NCI-H82 (cell line): ENCODE results near the gene CLEC4C.
A peak's percentile ranks its signal among the peaks of the same experiment; 100 is the strongest.
"Not testable (repeated sequence)": the region's sequence is repeated elsewhere in the genome, so short reads cannot be mapped to it uniquely, and the experiment has no call there.

Experiments
- DNase-seq: peaks from one replicate; lab custom pipeline; 2025; lab: John Stamatoyannopoulos, UW

CLEC4C gene, protein sequence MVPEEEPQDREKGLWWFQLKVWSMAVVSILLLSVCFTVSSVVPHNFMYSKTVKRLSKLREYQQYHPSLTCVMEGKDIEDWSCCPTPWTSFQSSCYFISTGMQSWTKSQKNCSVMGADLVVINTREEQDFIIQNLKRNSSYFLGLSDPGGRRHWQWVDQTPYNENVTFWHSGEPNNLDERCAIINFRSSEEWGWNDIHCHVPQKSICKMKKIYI

DNA sequence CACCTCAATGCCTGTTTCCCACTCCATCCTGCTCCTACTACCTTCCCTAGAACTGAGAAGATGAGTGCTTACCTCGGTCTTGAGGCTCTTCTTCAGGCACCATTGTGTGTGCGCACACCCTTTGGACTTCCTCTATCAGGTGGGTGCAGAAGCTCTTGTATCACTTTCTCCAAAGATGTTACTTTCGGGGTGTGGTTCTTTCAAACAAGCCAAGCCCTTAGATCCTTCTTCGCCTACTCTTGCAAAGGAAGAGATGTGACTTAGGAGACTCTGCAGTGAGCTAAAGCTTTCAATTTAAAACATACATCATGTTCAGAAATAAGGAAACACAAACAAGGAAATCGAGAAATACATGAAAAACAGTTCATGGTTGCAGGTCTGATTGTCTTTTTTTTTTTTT, at the start of gene CLEC4C:
CLEC4C (minus strand) TSS at position 130 of the 400 bp plus-strand sequence; CDS start at position 103, 27 bp downstream.
- DNase-seq, result no peak

DNA sequence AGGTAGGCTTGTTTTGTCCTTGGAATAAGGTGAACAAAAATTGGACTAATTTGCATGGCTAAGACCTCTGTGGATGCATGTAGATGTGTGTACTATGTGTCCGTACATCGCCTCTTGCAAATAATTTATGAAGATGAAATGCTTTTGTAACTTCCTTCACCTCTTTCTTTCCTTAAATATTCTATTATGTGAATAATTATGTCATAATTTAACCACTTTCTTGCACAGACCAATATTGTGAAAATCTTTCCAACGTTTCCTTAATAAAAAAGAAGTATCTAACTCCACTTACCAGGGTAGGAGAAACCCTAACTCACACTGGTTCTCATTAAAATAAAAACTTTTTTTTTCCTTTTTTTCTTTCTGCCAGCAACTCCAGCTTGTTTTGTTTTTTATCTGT, 46.0 kb upstream of the CLEC4C start:
- no peak for DNase-seq

DNA sequence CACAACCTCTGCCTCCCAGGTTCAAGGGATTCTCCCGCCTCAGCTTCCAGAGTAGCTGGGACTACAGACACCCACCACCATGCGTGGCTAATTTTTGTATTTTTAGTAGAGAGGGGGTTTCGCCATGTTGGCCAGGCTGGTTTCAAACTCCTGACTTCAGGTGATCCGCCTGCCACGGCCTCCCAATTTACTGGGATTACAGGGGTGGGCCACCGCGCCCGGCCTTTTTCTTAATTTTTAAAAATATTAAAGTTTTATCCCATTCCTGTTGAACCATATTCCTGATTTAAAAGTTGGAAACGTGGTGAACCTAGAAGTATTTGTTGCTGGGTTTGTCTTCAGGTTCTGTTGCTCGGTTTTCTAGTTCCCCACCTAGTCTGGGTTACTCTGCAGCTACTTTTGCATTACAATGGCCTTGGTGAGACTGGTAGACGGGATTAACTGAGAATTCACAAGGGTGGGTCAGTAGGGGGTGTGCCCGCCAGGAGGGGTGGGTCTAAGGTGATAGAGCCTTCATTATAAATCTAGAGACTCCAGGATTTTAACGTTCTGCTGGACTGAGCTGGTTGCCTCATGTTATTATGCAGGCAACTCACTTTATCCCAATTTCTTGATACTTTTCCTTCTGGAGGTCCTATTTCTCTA, 41.8 kb upstream of the CLEC4C start, which contains the start of gene NANOG:
NANOG (plus strand) TSS at position 519 of the 645 bp plus-strand sequence. CDS start 213 bp downstream, outside the sequence.
- not testable (repeated sequence) for DNase-seq

DNA sequence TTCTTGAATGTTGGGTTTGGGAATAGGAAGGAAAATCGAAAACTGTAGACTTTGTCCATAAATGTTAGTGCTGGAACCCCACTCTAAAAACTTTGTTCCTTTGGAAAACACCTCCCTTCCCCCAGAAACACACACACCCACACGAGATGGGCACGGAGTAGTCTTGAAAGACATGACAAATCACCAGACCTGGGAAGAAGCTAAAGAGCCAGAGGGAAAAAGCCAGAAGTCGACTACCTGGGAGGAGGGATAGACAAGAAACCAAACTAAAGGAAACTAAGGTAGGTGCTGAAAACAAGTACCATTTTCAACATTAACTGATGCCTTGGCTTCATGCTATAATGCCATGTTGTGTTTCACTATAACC, 41.1 kb upstream of the CLEC4C start:
- DNase-seq, result no peak

DNA sequence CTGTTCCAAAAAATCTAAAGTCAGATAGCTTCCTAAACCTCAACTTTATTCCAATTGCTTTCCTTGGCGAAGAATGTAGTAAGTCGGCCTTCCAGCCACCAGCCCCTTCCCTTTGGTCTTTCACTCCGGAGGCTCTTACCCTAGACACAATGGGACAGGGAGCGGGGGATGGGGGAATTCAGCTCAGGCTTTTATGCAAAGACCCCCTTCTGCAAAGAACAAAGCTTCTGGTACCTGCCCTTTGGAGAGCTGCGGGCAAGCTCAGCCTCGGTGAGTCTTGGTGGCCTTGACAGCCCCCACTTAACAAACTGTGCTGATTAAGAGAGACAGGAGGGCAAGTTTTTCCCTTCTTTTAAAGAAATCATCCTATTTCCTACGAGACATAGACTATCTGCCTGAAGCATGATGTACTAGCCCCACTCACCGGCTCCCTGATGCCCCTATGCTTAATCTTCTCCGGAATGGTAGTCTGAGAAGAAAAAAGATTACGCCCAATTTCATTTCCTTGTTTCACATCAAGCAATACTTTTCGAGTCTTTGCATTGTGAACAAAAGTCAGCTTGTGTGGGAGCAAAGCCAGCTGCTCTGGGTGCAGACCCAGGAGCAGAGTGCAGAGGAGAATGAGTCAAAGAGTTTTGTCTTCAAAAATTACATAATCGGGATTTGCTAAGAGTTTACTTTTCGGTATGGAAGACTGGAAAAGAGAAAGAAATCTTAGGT, 40.6 kb upstream of the CLEC4C start:
- DNase-seq, result no peak

DNA sequence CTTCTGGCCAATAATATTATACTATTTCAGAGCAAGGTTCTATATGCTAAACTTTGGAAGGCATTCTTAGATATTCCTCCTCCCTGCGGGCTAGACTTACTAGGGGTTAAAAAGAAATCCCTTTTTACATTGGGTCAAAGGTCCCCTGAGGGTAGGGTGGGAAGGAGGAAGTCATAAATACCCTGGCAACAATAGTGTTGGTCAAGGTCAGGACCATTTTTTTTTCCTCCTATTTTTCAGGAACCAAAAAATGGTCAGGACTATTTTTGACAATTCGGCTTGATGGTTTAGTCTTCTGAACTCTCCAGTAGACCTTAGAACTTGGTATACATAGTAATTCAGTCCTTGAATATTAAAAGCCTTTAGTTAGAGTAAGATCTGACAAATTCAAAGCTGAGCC, 37.5 kb upstream of the CLEC4C start:
- no peak for DNase-seq

DNA sequence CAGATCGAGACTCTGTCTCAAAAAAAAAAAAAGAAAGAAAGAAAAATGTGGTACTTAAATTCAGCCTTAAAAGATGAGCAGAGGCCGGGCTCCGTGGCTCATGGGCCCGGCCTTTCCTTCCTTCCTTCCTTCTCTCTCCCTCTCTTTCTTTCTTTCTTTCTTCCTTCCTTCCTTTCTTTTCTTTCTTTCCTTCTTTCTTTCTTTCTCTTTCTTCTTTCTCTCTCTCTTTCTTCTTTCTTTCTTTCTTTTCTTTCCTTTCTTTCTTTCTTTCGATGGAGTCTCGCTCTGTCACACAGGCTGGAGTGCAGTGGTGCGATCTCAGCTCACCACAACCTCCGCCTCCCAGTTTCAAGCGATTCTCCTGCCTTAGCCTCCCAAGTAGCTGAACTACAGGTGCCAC, 36.3 kb upstream of the CLEC4C start:
- not testable (repeated sequence) for DNase-seq

DNA sequence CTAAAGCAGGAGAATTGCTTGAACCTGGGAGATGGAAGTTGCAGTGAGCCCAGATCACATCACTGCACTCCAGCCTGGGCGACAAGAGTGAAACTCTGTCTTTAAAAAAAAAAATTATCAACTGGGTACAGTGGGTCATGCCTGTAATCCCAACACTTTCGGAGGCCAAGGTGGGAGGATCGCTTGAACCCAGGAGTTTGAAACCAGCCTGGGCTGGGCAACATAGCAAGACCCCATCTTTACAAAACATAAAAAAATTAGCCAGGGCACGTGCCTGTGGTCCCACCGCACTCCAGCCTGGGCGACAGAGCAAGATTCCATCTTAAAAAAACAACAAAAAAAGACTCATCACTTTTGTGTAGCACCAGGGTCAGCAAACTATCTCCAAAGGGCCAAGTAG, 34.9 kb upstream of the CLEC4C start:
- DNase-seq, result no peak

DNA sequence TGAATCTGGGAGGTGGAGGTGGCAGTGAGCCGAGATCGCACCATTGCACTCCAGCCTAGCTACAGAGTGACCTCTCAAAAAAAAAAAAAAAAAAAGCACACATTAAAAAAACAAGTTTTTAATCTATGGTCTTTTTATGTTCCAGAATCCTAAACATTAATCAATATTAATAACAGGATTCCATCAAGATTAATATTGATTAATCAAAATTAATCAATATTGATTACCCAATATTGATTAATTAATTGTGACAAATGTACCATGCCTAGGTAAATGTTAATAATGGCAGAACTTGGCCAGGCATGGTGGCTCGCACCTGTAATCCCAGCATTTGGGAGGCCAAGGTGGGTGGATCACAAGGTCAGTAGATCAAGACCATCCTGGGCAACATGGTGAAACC, 34.1 kb upstream of the CLEC4C start:
- DNase-seq, result no peak

DNA sequence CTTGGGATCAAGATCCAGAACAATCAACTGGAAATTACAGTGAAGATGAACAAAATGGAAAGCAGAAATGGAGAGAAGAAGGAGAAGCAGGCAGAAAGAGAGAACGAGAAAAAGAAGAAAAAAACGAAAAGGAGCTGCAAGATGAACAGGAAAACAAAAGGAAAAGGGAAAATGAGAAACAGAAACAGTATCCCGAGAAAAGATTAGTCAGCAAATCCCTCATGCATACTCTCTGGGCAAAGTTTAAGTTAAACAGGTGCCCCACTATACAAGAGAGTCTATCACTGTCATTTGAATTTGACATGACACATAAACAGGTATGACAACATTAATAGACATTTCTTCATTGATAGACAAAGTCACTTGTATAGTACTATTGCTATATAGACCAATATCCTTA, 22.8 kb upstream of the CLEC4C start:
- DNase-seq, result no peak

DNA sequence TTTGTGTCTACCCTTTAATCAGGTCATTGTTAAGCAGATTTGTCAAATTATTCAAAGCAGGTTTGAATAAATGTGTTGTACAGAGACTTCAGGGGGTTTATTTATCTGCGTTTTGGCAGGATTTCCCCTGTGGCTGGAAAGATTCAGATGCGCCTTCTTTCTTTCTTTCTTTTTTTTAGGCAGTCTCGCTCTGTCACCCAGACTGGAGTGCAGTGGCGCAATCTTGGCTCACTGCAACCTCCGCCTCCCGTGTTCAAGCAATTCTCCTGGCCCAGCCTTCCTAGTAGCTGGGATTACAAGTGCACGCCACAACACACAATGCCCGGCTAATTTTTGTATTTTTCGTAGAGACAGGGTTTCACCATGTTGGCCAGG, 11.6 kb upstream of the CLEC4C start:
- DNase-seq, result no peak

DNA sequence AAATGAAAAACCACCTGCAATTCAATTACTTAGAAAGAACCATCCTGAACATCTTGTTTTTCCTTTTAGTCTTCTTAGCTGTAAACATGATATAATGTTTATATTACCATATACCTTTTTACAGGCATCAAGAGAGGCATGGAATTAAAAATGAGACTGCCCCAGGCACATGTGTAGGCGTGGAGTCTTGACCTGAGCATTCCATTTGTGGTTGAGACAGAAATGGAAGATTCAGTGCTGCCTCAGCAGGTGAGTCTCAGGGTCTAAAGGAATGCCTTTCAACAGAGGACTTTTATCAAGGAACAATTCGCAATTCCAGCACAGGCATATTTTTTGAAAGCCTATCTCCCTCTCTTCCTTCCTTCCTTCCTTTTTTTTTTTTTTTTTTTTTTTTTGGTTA, 9.8 kb upstream of the CLEC4C start:
- no peak for DNase-seq

DNA sequence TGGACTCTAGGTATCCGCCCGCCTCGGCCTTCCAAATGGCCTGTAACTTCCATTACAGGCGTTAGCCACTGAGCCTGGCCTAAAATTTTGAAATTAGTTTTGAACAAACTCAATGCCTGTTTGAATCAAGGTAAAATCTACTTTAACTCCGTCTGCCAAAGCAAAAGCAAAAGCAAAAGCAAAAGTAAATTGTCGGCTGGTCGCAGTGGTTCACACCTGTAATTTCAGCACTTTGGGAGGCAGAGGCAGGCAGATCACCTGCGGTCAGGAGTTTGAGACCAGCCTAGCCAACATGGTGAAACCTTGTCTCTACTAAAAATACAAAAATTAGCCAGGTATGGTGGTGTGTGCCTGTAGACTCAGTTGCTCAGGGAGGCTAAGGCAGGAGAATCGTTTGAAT, 8.5 kb upstream of the CLEC4C start:
- DNase-seq, result not testable (repeated sequence)

DNA sequence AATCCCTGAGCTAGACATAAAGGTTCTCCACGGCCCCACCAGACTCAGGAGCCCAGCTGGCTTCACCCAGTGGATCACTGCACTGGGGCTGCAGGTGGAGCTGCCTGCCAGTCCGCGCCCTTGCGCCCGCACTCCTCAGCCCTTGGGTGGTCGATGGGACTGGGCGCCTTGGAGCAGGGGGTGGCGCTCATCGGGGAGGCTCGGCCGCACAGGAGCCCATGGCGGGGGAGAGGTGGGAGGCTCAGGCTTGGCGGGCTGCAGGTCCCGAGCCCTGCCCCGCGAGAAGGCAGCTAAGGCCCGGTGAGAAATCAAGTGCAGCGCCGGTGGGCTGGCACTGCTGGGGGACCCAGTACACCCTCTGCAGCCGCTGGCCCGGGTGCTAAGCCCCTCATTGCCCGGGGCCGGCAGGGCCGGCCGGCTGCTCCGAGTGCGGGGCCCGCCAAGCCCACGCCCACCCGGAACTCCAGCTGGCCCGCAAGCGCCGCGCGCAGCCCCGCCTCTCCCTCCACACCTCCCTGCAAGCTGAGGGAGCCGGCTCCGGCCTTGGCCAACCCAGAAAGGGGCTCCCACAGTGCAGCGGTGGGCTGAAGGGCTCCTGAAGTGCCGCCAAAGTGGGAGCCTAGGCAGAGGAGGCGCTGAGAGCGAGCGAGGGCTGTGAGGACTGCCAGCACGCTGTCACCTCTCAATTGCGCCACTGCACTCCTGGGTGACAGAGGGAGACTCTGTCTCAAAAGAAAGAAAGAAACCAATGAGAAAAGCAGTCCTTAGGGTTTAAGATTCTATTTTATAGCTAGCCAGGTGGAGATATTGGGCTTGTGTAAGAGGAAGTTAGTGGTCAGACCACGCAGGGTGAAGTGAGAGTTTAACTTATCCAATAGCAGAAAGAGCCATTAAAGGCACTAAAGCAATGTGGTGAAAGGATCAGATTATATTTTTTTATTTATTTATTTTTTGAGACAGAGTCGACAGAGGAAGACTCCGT, 5.1 kb upstream of the CLEC4C start:
- DNase-seq, result not testable (repeated sequence)

DNA sequence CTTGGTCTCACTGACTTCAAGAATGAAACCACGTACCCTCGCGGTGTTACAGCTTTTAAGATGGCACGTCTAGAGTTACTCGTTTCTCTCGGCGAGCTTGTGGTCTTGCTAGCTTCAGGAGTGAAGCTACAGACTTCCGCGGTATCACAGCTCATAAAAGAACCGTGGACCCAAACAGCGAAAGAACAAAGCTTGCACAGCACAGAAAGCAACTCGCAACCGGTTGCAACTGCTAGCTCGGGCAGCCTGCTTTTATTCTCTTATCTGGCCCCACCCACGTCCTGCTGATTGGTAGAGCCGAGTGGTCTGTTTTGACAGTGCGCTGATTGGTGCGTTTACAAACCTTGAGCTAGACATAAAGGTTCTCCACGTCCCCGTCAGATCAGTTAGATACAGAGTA, 4.2 kb upstream of the CLEC4C start:
- DNase-seq, result no peak

DNA sequence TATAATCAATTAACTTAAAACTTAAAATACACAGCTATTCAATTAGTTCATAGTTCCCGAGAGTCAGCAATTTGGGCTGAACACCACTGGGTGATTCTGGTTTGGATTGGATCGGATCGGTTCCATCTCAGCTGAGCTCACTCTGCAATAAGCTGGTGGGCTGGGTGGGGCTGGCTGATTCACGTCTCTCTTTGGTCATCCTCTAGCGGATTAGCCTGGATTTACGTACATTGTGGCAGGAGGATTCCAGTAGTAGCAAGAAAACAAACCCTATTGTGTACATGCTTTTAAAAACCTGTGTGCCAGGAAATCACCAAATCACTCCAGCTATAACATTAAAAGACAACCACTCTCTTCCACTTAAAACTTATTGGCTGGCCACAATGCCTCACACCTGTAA, 3.2 kb upstream of the CLEC4C start:
- DNase-seq, result peak; percentile 9

DNA sequence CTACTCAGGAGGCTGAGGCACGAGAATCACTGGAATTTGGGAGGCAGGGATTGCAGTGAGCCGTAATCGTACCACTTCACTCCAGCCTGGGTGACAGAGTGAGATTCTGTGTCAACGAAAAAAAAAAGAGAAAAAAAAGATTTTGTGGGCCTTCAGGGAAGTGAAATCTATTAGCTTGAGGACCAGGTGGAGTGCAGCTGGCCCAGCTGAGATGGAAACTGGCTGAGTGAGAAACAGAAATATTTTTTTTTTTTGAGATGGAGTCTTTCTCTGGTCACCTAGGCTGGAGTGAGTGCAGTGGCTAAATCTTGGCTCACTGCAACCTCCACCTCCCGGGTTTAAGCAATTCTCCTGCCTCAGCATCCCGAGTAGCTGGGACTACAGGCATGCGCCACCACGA, 2.3 kb upstream of the CLEC4C start:
- DNase-seq, result no peak

DNA sequence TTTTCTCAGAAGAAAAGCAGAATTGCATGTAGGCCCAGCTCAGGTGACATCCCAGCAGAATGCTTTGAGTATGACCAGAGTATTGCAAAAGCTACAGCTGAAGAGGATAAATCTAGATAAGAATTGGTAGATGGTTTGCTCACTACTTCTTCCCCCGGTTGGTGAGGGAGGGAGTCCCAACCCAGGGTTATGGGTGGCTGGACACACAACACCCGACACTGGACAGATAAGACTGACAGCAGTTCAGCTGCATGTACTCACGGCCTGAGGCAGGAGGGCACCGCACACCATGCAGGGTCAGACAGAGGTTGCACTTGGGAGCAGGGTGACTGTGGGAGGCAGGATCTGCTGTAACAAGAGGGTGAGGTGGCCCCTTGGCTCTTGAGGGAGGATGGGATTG, 1.7 kb upstream of the CLEC4C start:
- no peak for DNase-seq

DNA sequence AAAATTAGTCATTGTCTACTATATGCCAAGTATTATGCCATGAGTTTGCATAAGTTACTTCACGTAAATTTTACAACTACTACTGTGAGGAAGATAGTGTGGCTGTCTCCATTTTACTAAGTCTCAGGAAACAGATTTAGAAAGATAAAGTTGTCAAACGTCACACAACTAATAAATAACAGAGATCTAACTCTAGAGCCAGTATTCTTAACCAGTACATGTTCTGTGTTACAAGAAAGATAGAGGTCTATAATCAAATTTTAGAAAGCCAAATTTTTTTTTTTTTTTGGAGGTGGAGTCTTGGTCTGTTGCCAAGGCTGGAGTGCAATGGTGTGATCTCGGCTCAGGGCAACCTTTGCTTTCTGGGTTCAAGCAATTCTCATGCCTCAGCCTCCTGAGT, 14.2 kb downstream of the CLEC4C start:
- DNase-seq, result no peak

DNA sequence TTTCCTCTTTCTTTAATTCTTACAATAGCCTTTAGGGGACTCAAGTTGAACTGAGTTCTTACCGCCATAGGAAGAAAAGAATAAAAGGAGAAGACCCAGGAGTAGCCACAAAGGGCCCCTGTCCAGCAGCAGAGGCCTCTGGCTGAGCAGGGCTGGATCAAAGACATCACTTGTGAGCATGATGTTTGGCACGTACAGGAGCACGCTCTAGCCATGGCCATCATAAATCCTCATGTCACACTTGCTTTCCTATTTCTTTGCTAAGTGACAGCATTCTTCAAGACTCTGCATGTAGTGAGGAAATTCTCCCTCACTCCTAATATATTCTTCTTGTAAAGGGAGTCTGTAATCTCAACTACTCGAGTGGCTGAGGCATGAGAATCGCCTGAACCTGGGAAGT, 15.7 kb downstream of the CLEC4C start:
- no peak for DNase-seq

DNA sequence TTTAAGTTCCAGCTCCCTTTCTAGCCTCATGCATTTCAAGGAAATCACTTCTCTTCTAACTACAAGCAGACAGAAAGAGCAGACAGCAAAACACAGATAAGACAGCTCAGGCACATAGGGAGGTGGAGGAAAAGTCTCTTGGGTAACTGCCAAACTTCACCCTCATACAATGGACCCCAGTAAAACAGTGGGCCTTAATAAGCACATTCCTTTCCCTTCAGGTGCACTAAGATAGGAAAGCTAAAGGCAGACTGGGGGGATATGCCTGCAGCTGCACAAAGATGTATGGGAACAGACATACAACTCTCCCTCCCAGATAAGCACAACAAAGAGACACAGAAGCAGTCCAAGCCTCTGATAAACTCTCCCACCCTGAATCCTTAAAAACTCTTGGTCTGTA, 16.2 kb downstream of the CLEC4C start:
- DNase-seq, result not testable (repeated sequence)

DNA sequence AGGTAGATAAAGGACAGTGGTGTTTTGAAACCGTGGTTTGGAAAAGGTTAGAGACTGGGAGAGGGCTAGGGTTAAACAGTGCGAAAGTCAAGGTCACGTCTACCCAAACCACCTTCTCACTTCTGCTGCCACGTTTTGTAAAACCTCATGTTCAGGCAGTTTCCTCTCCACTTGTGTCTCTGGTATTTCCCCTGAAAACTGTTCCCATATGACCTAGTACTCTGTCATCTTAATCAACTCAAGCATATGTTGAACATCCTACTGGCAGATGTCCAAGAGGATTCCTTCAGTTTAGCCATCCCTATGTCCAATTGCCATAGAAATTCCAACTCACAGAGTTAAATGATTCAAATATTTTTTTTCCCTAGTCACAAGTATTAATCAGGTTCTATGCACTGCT, 17.4 kb downstream of the CLEC4C start:
- DNase-seq, result no peak
